Osteocyte (in vitro differentiated cells): Measurements from ENCODE around the gene FAM98A. TPM values are rescaled to one million over a fixed set of nuclear protein-coding genes. Genes with fewer than 3 reads are reported as not detected.

ENCODE experiments used
- DNase-seq: peaks from one replicate; pipeline ENCODE4 v3.0.0; 2021; ENCODE audit warnings: mixed read lengths; ENCODE audit not compliant: unreplicated experiment; ENCODE audit errors: extremely low spot score
- H3K27ac Mint-ChIP-seq: one replicate; pipeline ENCODE4 v1.8.0; 2021; ENCODE audit warnings: mild to moderate bottlenecking, mixed read lengths; ENCODE audit not compliant: unreplicated experiment
- H3K27me3 Mint-ChIP-seq: one replicate; pipeline ENCODE4 v1.8.0; 2021; ENCODE audit warnings: mixed read lengths; ENCODE audit not compliant: unreplicated experiment
- H3K36me3 Mint-ChIP-seq: one replicate; pipeline ENCODE4 v1.8.0; 2021; ENCODE audit warnings: mixed read lengths; ENCODE audit not compliant: unreplicated experiment
- H3K4me1 Mint-ChIP-seq: one replicate; pipeline ENCODE4 v1.8.0; 2021; ENCODE audit warnings: mixed read lengths; ENCODE audit not compliant: unreplicated experiment
- H3K4me3 Mint-ChIP-seq: one replicate; pipeline ENCODE4 v1.8.0; 2021; ENCODE audit warnings: mild to moderate bottlenecking, moderate library complexity, mixed read lengths; ENCODE audit not compliant: unreplicated experiment
- H3K9me3 Mint-ChIP-seq: one replicate; pipeline ENCODE4 v1.8.0; 2021; ENCODE audit warnings: mixed read lengths; ENCODE audit not compliant: unreplicated experiment
- long read RNA-seq: library from polyadenylated mRNA; unstranded; transcript quantifications from one replicate; pipeline ENCODE4 v2.0.0, GENCODE V29; 2021
- total RNA-seq: library from RNA; stranded (reverse); gene quantifications from 2 replicates; pipeline ENCODE4 v1.2.1, GENCODE V29; 2021
- TF ChIP-seq, protein P1 (sequence below): fragments of 200-600 bp; sonication (generic); IDR thresholded peaks from 2 replicates; pipeline ENCODE4 v1.5.0; 2021; ENCODE audit warnings: antibody characterized with exemption, mild to moderate bottlenecking, moderate library complexity

The FAM98A gene
- total RNA-seq, result 58.6 and 66.8 TPM in 2 replicates
- long read RNA-seq, transcript FAM98A-201 (8 exons, 2,816 nt), result major isoform, 154 of 173 reads
- long read RNA-seq, partial matches to known transcripts, result 7 of 173 reads
- long read RNA-seq, other reads (novel, unspliced or antisense), result 6 of 173 reads

- peak within 1 kb of the TSS; percentile 86 for H3K4me3 Mint-ChIP-seq
- H3K9me3 Mint-ChIP-seq, result no peaks in the 10 kb centered on the region
- H3K36me3 Mint-ChIP-seq, result peaks cover 8% of the 10 kb centered on the region
Observed at GRCh38 chr2:33599175-33599942, at the start of gene FAM98A. TSS of gene FAM98A (minus strand) at chr2:33599299. CDS start at chr2:33599221, 78 bp downstream.

GRCh38 chr2:33645861-33646260 is 46.8 kb upstream of the FAM98A start:
- H3K27ac Mint-ChIP-seq, result no peak overlapping the region
- H3K4me1 Mint-ChIP-seq, result peaks cover 7% of the 10 kb centered on the region
- H3K27me3 Mint-ChIP-seq, result peaks cover 14% of the 10 kb centered on the region
- DNase-seq, result no peak
- H3K4me3 Mint-ChIP-seq, result no peak overlapping the region
- TF ChIP-seq, protein P1, sequence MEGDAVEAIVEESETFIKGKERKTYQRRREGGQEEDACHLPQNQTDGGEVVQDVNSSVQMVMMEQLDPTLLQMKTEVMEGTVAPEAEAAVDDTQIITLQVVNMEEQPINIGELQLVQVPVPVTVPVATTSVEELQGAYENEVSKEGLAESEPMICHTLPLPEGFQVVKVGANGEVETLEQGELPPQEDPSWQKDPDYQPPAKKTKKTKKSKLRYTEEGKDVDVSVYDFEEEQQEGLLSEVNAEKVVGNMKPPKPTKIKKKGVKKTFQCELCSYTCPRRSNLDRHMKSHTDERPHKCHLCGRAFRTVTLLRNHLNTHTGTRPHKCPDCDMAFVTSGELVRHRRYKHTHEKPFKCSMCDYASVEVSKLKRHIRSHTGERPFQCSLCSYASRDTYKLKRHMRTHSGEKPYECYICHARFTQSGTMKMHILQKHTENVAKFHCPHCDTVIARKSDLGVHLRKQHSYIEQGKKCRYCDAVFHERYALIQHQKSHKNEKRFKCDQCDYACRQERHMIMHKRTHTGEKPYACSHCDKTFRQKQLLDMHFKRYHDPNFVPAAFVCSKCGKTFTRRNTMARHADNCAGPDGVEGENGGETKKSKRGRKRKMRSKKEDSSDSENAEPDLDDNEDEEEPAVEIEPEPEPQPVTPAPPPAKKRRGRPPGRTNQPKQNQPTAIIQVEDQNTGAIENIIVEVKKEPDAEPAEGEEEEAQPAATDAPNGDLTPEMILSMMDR, result no peak
- peaks cover 7% of the 10 kb centered on the region for H3K9me3 Mint-ChIP-seq
- peaks cover 3% of the 10 kb centered on the region for H3K36me3 Mint-ChIP-seq

More at GRCh38 chr2:33599175-33599942, at the start of gene FAM98A:
- H3K4me1 Mint-ChIP-seq, result peaks cover 30% of the 10 kb centered on the region
- H3K27ac Mint-ChIP-seq, result peak within 1 kb of the TSS; percentile 95
- no peaks in the 10 kb centered on the region for H3K27me3 Mint-ChIP-seq
- TF ChIP-seq, protein P1, result peak; percentile 34
- DNase-seq, result peak; percentile 100

DNA sequence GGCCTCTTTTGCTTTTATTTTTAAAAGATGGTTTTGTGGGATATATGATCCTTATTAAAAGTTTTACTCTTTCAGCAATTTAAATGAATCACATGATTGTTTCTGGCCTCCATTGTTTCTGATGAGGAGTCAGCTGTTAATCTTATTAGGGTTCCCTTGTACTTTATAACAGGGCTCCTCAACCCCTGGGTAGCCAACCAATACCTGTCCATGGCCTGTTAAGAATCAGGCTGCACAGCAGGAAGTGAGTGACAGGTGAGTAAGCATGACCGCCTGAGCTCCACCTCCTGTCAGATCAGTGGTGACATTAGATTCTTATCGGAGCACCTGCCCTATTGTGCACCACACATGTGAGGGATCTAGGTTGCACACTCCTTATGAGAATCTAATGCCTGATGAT is 45.1 kb upstream of the FAM98A start:
- Mint-ChIP-seq H3K27ac (no peak overlapping the region), H3K27me3 (peaks cover 7% of the 10 kb centered on the region), H3K36me3 (peaks cover 3% of the 10 kb centered on the region), H3K4me1 (peaks cover 7% of the 10 kb centered on the region), H3K9me3 (peaks cover 7% of the 10 kb centered on the region), H3K4me3 (no peak overlapping the region)
- TF ChIP-seq, protein P1, result no peak
- no peak for DNase-seq

GRCh38 chr2:33636001-33636400 is 36.9 kb upstream of the FAM98A start:
- TF ChIP-seq, protein P1, result no peak
- H3K27me3 Mint-ChIP-seq, result peaks cover 26% of the 10 kb centered on the region
- DNase-seq, result no peak
- no peaks in the 10 kb centered on the region for H3K36me3 Mint-ChIP-seq
- no peaks in the 10 kb centered on the region for H3K4me1 Mint-ChIP-seq
- H3K9me3 Mint-ChIP-seq, result no peaks in the 10 kb centered on the region
- no peak overlapping the region for H3K4me3 Mint-ChIP-seq
- no peak overlapping the region for H3K27ac Mint-ChIP-seq

DNA sequence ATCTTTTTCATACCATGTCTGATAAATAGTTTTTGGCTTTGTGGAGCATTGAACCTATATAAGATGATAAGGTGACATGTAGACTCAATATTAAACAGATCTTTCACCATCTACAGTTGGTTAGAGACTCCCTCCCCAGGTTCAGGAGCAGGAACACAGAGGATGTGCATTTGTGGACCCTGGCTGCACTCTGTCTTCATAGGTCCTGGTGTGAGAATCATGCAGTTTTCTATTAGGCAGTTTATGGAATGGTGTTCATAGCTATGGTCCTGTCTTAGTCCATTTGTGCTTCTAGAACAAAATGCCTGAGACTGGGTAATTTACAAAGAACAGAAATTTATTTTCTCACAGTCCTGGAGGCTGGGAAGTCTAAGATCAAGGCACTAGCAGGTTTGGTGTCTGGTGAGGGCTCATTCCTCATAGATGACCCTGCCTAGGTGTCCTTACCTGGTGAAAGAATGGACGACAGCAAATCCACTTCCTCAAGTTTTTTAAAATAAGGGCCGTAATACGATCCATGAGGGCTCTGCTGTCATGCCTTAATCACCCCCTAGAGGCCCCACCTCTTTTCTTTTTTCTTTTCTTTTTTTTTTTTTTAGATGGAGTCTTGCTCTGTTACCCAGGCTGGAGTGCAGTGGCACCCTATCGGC is 35.3 kb upstream of the FAM98A start:
- no peaks in the 10 kb centered on the region for H3K9me3 Mint-ChIP-seq
- no peaks in the 10 kb centered on the region for H3K36me3 Mint-ChIP-seq
- TF ChIP-seq, protein P1, result no peak
- no peaks in the 10 kb centered on the region for H3K4me1 Mint-ChIP-seq
- H3K4me3 Mint-ChIP-seq, result no peak overlapping the region
- no peak overlapping the region for H3K27ac Mint-ChIP-seq
- peaks cover 29% of the 10 kb centered on the region for H3K27me3 Mint-ChIP-seq
- DNase-seq, result no peak
